CD4-positive, alpha-beta T cell (primary cell): ENCODE results near the gene C1orf35. TPM values are rescaled to one million over a fixed set of nuclear protein-coding genes. Genes with fewer than 3 reads are reported as not detected.

Experiments used
- ATAC-seq: fragments of 200-7000 bp; cut with Tn5 transposase; one replicate; pipeline ENCODE4 v1.10.0; 2022; ENCODE audit warnings: mild to moderate bottlenecking; ENCODE audit not compliant: poor library complexity
- CTCF ChIA-PET: fragments of 350-600 bp; sonication (Branson Sonifier 250); formaldehyde crosslinking; loops from one replicate; lab custom pipeline; 2021; ENCODE audit warnings: antibody characterized with exemption, inconsistent platforms; lab: Charles Lee
- POLR2A ChIA-PET: fragments of 350-600 bp; sonication (Branson Sonifier 250); formaldehyde crosslinking; loops from one replicate; lab custom pipeline; 2021; ENCODE audit warnings: antibody characterized with exemption, inconsistent platforms; lab: Charles Lee
- DNase-seq, 14 experiments: peaks; one replicate each; pipeline ENCODE4 v3.0.0-alpha.2; 2013 to 2020; ENCODE audit warnings: mixed read lengths in 2 of 14
- H3K27ac ChIP-seq, 2 donors: one replicate each; pipeline versions ENCODE4 v1.5.1 to v1.7.0; 2013; ENCODE audit warnings: low read length in 2 of 2, low read depth in 1 of 2, mild to moderate bottlenecking in 1 of 2
- H3K27me3 ChIP-seq, 2 experiments: 1 replicate in 1 of 2; 2 replicates in 1 of 2; pipeline versions ENCODE4 v1.6.1 to v1.7.0; 2013; ENCODE audit warnings: low read length in 2 of 2, control low read depth in 1 of 2, mild to moderate bottlenecking in 1 of 2, moderate library complexity in 1 of 2; ENCODE audit not compliant: insufficient read depth in 2 of 2, control insufficient read depth in 1 of 2
- H3K36me3 ChIP-seq: one replicate; pipeline ENCODE4 v1.6.1; 2013; ENCODE audit warnings: low read length, control low read depth; ENCODE audit not compliant: insufficient read depth
- H3K4me1 ChIP-seq: one replicate; pipeline ENCODE4 v1.6.1; 2013; ENCODE audit warnings: low read length, control low read depth; ENCODE audit not compliant: insufficient read depth
- H3K4me3 ChIP-seq: one replicate; pipeline ENCODE4 v1.5.1; 2013; ENCODE audit warnings: mild to moderate bottlenecking, low read length, moderate library complexity
- H3K9me3 ChIP-seq, 2 experiments: 1 replicate in 1 of 2; 2 replicates in 1 of 2; pipeline versions ENCODE4 v1.6.1 to v1.7.0; 2013; ENCODE audit warnings: low read length in 2 of 2, mild to moderate bottlenecking in 2 of 2, control low read depth in 1 of 2, moderate library complexity in 1 of 2; ENCODE audit not compliant: control insufficient read depth in 1 of 2, insufficient read depth in 1 of 2
- H3K27ac Mint-ChIP-seq: one replicate; pipeline ENCODE4 v1.8.0; 2020; ENCODE audit warnings: mixed read lengths
- H3K27me3 Mint-ChIP-seq: one replicate; pipeline ENCODE4 v1.8.0; 2021; ENCODE audit warnings: mixed read lengths
- H3K36me3 Mint-ChIP-seq: one replicate; pipeline ENCODE4 v1.8.0; 2021; ENCODE audit warnings: low read depth, mixed read lengths
- H3K4me1 Mint-ChIP-seq: one replicate; pipeline ENCODE4 v1.8.0; 2021; ENCODE audit warnings: low read depth, mixed read lengths
- H3K4me3 Mint-ChIP-seq: one replicate; pipeline ENCODE4 v1.8.0; 2020; ENCODE audit warnings: mild to moderate bottlenecking, mixed read lengths
- H3K9me3 Mint-ChIP-seq: one replicate; pipeline ENCODE4 v1.8.0; 2020; ENCODE audit warnings: mixed read lengths
- intact Hi-C, 2 experiments: fragments of 100-400 bp; cut with DNase I in 1 of 2; cut with micrococcal nuclease in 1 of 2; formaldehyde crosslinking; loops; one replicate each; pipeline versions ENCODE4 v1.15.1 to v1.9.0; 2023 to 2025; cut with DNase I, micrococcal nuclease
- total RNA-seq, 174 experiments: library from RNA in 2 of 174; stranded (reverse) in 2 of 174; gene quantifications; one replicate each; pipeline ENCODE4 v1.2.3 and lab custom pipeline; 2021 to 2026
- TF ChIP-seq, protein P1 (sequence below): fragments of 200-600 bp; IDR thresholded peaks from one replicate; pipeline ENCODE4 v1.8.0; 2022; ENCODE audit warnings: antibody characterized with exemption, mild to moderate bottlenecking

C1orf35 gene
- total RNA-seq, 2 experiments from 2014 or later, result 36.6 to 40.3 TPM

GRCh38 chr1:228064741-228065542, 38.2 kb downstream of the C1orf35 start:
- DNase-seq (peak in 1 of 14 experiments; percentile 25), ATAC-seq (no peak)
- Histone ChIP-seq H3K36me3 (no peaks in the 10 kb centered on the region), H3K9me3 (peaks cover 0 to 49% of the 10 kb centered on the region in 2 experiments), H3K4me1 (peaks cover 12% of the 10 kb centered on the region), H3K27me3 (peaks cover 53 to 84% of the 10 kb centered on the region in 2 experiments), H3K27ac (no peak overlapping the region), H3K4me3 (no peak overlapping the region)
- Mint-ChIP-seq H3K4me1 (peaks cover 6% of the 10 kb centered on the region), H3K36me3 (no peaks in the 10 kb centered on the region), H3K27ac (no peak overlapping the region), H3K4me3 (no peak overlapping the region), H3K27me3 (peaks cover 34% of the 10 kb centered on the region), H3K9me3 (no peaks in the 10 kb centered on the region)
- ChIA-PET CTCF (no interaction called here), POLR2A (no interaction called here)
- intact Hi-C loops, result no loop called here
- TF ChIP-seq, protein P1, sequence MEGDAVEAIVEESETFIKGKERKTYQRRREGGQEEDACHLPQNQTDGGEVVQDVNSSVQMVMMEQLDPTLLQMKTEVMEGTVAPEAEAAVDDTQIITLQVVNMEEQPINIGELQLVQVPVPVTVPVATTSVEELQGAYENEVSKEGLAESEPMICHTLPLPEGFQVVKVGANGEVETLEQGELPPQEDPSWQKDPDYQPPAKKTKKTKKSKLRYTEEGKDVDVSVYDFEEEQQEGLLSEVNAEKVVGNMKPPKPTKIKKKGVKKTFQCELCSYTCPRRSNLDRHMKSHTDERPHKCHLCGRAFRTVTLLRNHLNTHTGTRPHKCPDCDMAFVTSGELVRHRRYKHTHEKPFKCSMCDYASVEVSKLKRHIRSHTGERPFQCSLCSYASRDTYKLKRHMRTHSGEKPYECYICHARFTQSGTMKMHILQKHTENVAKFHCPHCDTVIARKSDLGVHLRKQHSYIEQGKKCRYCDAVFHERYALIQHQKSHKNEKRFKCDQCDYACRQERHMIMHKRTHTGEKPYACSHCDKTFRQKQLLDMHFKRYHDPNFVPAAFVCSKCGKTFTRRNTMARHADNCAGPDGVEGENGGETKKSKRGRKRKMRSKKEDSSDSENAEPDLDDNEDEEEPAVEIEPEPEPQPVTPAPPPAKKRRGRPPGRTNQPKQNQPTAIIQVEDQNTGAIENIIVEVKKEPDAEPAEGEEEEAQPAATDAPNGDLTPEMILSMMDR, result no peak

DNA sequence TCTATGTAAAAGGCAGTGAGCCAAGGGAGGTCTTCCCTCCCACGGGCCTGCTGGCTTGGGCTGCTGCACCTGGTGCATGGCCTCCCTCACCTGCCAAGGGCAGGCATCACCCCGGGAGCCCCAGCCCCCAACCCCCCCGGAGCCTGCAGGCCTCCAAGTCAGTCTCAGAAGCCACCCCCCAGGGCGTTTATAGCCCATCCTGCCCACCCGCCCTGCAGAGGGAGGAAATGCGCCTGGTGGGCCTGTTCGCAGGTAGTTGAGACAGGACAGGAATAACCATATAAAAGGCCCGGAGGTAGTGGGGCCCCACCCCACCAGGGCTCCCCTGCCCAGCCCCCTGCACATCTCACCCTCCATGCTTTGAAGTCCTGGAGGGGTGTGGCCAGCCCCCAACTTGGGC, 38.8 kb downstream of the C1orf35 start:
- no peak overlapping the region for H3K27ac Mint-ChIP-seq
- H3K4me1 Mint-ChIP-seq, result peaks cover 6% of the 10 kb centered on the region
- no peaks in the 10 kb centered on the region for H3K36me3 ChIP-seq
- H3K4me3 ChIP-seq, result no peak overlapping the region
- H3K9me3 Mint-ChIP-seq, result no peaks in the 10 kb centered on the region
- no peaks in the 10 kb centered on the region for H3K36me3 Mint-ChIP-seq
- no peak overlapping the region for H3K27ac ChIP-seq
- ChIA-PET CTCF (no interaction called here), POLR2A (interaction anchor here (0.5 kb wide), 1 partner anchor 382 kb away, joined by 3 read pairs; no protein-coding TSS in a partner anchor)
- intact Hi-C loops, result no loop called here
- H3K27me3 ChIP-seq, result peaks cover 54 to 86% of the 10 kb centered on the region in 2 experiments
- TF ChIP-seq, protein P1, result no peak
- peaks cover 18% of the 10 kb centered on the region for H3K4me1 ChIP-seq
- H3K9me3 ChIP-seq, result peaks cover 0 to 55% of the 10 kb centered on the region in 2 experiments
- peak in 1 of 14 experiments; percentile 21 for DNase-seq
- ATAC-seq, result no peak
- H3K27me3 Mint-ChIP-seq, result peaks cover 34% of the 10 kb centered on the region
- no peak overlapping the region for H3K4me3 Mint-ChIP-seq

DNA sequence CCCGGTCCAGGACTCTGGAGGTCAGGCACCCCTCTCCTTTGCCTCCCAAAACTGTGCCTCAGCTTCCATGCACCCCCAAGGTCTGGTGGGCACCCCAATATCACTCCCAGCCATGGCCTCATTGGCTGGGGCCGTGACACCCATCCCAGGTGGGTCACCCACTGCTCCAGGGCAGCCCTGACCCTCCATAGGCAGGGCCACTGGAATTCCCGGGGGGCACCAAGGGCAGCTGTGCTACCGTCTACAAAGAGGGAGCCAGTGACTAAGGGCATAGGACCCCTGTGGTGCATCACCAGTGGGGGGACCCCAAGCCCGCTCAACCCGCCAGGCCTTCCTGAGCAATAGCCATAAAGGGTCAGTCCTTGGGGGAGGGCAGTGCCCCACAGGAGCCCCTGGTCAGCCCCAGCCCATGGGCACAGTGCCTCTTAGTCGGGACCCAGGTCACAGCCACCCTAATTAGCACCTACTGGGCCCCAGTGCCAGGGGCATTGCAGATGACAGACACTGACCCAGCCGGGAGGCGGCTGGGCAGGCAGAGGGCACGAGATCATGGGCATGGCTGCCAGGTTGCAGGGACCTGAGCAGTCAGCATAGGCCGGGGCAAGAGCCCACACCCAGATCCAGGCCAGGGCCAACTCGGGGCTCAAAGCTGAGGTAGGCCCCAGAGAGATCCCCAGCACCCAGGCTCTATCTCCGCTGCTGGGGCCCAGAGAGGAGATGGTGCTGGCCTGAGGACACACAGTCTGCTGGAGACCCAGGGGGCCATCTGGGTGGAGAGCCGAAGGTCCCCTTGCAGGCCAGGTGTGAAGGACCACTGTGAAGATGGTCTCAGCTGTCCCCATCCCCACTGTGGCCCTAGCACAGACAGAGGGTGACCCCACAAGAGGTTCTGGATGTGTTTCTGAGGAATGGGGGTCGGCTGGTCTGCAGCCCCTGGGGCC, 39.6 kb downstream of the C1orf35 start:
- DNase-seq (no peak), ATAC-seq (no peak)
- H3K27me3 ChIP-seq, result peaks cover 58 to 83% of the 10 kb centered on the region in 2 experiments
- no peak overlapping the region for H3K27ac ChIP-seq
- H3K9me3 Mint-ChIP-seq, result no peaks in the 10 kb centered on the region
- H3K4me1 ChIP-seq, result peaks cover 26% of the 10 kb centered on the region
- no peak overlapping the region for H3K4me3 ChIP-seq
- H3K36me3 ChIP-seq, result no peaks in the 10 kb centered on the region
- intact Hi-C loops, result no loop called here
- peaks cover 6% of the 10 kb centered on the region for H3K4me1 Mint-ChIP-seq
- H3K36me3 Mint-ChIP-seq, result no peaks in the 10 kb centered on the region
- ChIA-PET CTCF (no interaction called here), POLR2A (interaction anchor here (0.5 kb wide), 1 partner anchor 383 kb away, joined by 3 read pairs; no protein-coding TSS in a partner anchor)
- no peak overlapping the region for H3K27ac Mint-ChIP-seq
- TF ChIP-seq, protein P1, result no peak
- peaks cover 38% of the 10 kb centered on the region for H3K27me3 Mint-ChIP-seq
- peaks cover 0 to 56% of the 10 kb centered on the region in 2 experiments for H3K9me3 ChIP-seq
- no peak overlapping the region for H3K4me3 Mint-ChIP-seq
